OCI-LY3 (cell line): ENCODE results near the gene DMBX1.

Source experiments
- EZH2phosphoT487 ChIP-seq: fragments of 200-600 bp; shearing (Covaris generic); IDR thresholded peaks from 2 replicates; pipeline ENCODE4 v1.6.1; 2018; ENCODE audit warnings: antibody characterized with exemption, mixed run types, low read depth
- TF ChIP-seq, protein P1 (sequence below): fragments of 200-600, 300-600 bp; sonication (generic); IDR thresholded peaks from 2 replicates; pipeline ENCODE4 v1.5.1; 2014; ENCODE audit warnings: antibody characterized with exemption, low read length, low read depth

GRCh38 chr1:46492269-46492853 is 2.7 kb downstream of the DMBX1 start:
- TF ChIP-seq, protein P1, sequence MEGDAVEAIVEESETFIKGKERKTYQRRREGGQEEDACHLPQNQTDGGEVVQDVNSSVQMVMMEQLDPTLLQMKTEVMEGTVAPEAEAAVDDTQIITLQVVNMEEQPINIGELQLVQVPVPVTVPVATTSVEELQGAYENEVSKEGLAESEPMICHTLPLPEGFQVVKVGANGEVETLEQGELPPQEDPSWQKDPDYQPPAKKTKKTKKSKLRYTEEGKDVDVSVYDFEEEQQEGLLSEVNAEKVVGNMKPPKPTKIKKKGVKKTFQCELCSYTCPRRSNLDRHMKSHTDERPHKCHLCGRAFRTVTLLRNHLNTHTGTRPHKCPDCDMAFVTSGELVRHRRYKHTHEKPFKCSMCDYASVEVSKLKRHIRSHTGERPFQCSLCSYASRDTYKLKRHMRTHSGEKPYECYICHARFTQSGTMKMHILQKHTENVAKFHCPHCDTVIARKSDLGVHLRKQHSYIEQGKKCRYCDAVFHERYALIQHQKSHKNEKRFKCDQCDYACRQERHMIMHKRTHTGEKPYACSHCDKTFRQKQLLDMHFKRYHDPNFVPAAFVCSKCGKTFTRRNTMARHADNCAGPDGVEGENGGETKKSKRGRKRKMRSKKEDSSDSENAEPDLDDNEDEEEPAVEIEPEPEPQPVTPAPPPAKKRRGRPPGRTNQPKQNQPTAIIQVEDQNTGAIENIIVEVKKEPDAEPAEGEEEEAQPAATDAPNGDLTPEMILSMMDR = no peak
- TF ChIP-seq EZH2phosphoT487 = no peak
